A549 (cell line): ENCODE data around the gene FAM174B. TPM values are rescaled to one million over a fixed set of nuclear protein-coding genes. Genes with fewer than 3 reads are reported as not detected.
A peak's percentile ranks its signal among the peaks of the same experiment; 100 is the strongest.

Experiments
- ATAC-seq, 2 experiments: fragments of 200-7000 bp in 1 of 2; fragments of >200 bp in 1 of 2; cut with Nextera tagmentation in 1 of 2; cut with Tn5 transposase in 1 of 2; 3 replicates each; pipeline versions ENCODE4 v1.8.0 to v1.9.1; 2018 to 2020; ENCODE audit warnings: mild to moderate bottlenecking in 1 of 2, moderate library complexity in 1 of 2
- CTCF ChIA-PET: fragments of 300-600 bp; sonication (Branson Sonifier 250); formaldehyde crosslinking; extraction: SDS; loops from one replicate; lab custom pipeline; 2021; ENCODE audit warnings: antibody characterized with exemption, inconsistent platforms; lab: Yijun Ruan, JAX
- POLR2A ChIA-PET: fragments of 350-600 bp; formaldehyde crosslinking; extraction: SDS; loops from one replicate; lab custom pipeline; 2021; ENCODE audit warnings: antibody characterized with exemption, inconsistent platforms; lab: Yijun Ruan, JAX
- DNase-seq, 2 experiments: peaks; one replicate each; pipeline versions ENCODE4 v3.0.0 to v3.0.0-alpha.2; 2011 to 2016; ENCODE audit warnings: low read depth in 1 of 2, low spot score in 1 of 2
- FAIRE-seq: peaks from 2 replicates; lab custom pipeline; 2011; peaks lifted over from hg19 to GRCh38; lab: Jason Lieb, UNC
- H3K27ac ChIP-seq, 2 experiments: fragments of >200 bp; sonication (Bioruptor Twin); formaldehyde crosslinking; 3 replicates each; pipeline ENCODE4 v1.5.1; 2016 to 2017
- H3K4me1 ChIP-seq: fragments of >200 bp; sonication (Bioruptor Twin); formaldehyde crosslinking; 3 replicates; pipeline ENCODE4 v1.6.1; 2016
- H3K4me2 ChIP-seq: fragments of >200 bp; sonication (Bioruptor Twin); formaldehyde crosslinking; 3 replicates; pipeline ENCODE4 v1.6.1; 2016
- H3K4me3 ChIP-seq: fragments of >200 bp; sonication (Bioruptor Twin); formaldehyde crosslinking; 3 replicates; pipeline ENCODE4 v1.5.1; 2016
- H3K9me3 ChIP-seq: fragments of >200 bp; sonication (Bioruptor Twin); formaldehyde crosslinking; 3 replicates; pipeline ENCODE4 v1.6.1; 2016
- BHLHE40 ChIP-seq: IDR thresholded peaks from 2 replicates; pipeline ENCODE4 v1.6.1; 2012; ENCODE audit warnings: low read depth, low read length, inconsistent platforms
- CBX8 ChIP-seq: fragments of 200-600 bp; sonication (generic); IDR thresholded peaks from 2 replicates; pipeline ENCODE4 v1.6.1; 2016
- CEBPB ChIP-seq, 2 experiments: fragments of >200 bp in 1 of 2; sonication (Bioruptor Twin) in 1 of 2; formaldehyde crosslinking in 1 of 2; IDR thresholded peaks; 2 replicates each; pipeline ENCODE4 v1.6.1; 2012 to 2016
- EHF ChIP-seq: fragments of 250-450 bp; sonication (Bioruptor Pico); IDR thresholded peaks from 2 replicates; pipeline ENCODE4 v1.5.0; 2020; ENCODE audit warnings: mild to moderate bottlenecking
- EHMT2 ChIP-seq: fragments of 200-600 bp; sonication (generic); IDR thresholded peaks from 2 replicates; pipeline ENCODE4 v1.6.1; 2016; ENCODE audit warnings: antibody characterized with exemption, low read depth, mild to moderate bottlenecking, moderate library complexity
- EP300 ChIP-seq, 2 experiments: fragments of >200 bp; sonication (Bioruptor Twin); formaldehyde crosslinking; IDR thresholded peaks; 2 replicates in 1 of 2; 3 replicates in 1 of 2; pipeline ENCODE4 v1.6.1; 2016 to 2017
- ESRRA ChIP-seq: fragments of 150-350 bp; IDR thresholded peaks from 2 replicates; pipeline ENCODE4 v1.6.1; 2014; ENCODE audit warnings: mild to moderate bottlenecking, low read length, borderline replicate concordance
- HEYL ChIP-seq: fragments of 250-450 bp; sonication (Bioruptor Pico); IDR thresholded peaks from 2 replicates; pipeline ENCODE4 v1.8.0; 2021; ENCODE audit warnings: mild to moderate bottlenecking, moderate library complexity
- JUNB ChIP-seq: fragments of >200 bp; sonication (Bioruptor Twin); formaldehyde crosslinking; IDR thresholded peaks from 2 replicates; pipeline ENCODE4 v1.6.1; 2016
- KDM1A ChIP-seq: fragments of 200-600 bp; sonication (generic); IDR thresholded peaks from 2 replicates; pipeline ENCODE4 v1.6.1; 2016; ENCODE audit warnings: low read depth, mild to moderate bottlenecking
- MYC ChIP-seq: IDR thresholded peaks from 2 replicates; pipeline ENCODE4 v1.6.1; 2012; ENCODE audit warnings: mild to moderate bottlenecking, inconsistent platforms, low read length, improper control_type of control experiment, borderline replicate concordance
- NPAS2 ChIP-seq: fragments of 250-450 bp; sonication (Bioruptor Pico); IDR thresholded peaks from 2 replicates; pipeline ENCODE4 v1.8.0; 2022; ENCODE audit warnings: mild to moderate bottlenecking, moderate library complexity, borderline replicate concordance
- NR3C1 ChIP-seq: fragments of >200 bp; sonication (Bioruptor Twin); formaldehyde crosslinking; IDR thresholded peaks from 3 replicates; pipeline ENCODE4 v1.6.1; 2017
- POLR2A ChIP-seq: IDR thresholded peaks from 2 replicates; pipeline ENCODE4 v1.6.1; 2012; ENCODE audit warnings: mild to moderate bottlenecking, low read length
- RFX5 ChIP-seq: fragments of 450-650 bp; IDR thresholded peaks from 2 replicates; pipeline ENCODE4 v1.7.1; 2014; ENCODE audit warnings: antibody characterized with exemption, mild to moderate bottlenecking, moderate library complexity
- TFCP2L1 ChIP-seq: fragments of 250-450 bp; sonication (Bioruptor Pico); IDR thresholded peaks from 2 replicates; pipeline ENCODE4 v1.5.0; 2021; ENCODE audit warnings: mild to moderate bottlenecking
- ZC3H11A ChIP-seq: fragments of 450-650 bp; IDR thresholded peaks from 2 replicates; pipeline ENCODE4 v1.6.1; 2014; ENCODE audit warnings: antibody characterized with exemption, mild to moderate bottlenecking
- ZNF302 ChIP-seq: fragments of 250-450 bp; sonication (Bioruptor Pico); IDR thresholded peaks from 2 replicates; pipeline ENCODE4 v1.9.0; 2021; ENCODE audit warnings: inconsistent platforms, mild to moderate bottlenecking, moderate library complexity
- ZSCAN20 ChIP-seq: fragments of 250-450 bp; sonication (Bioruptor Pico); IDR thresholded peaks from 2 replicates; pipeline ENCODE4 v1.8.0; 2022; ENCODE audit warnings: mild to moderate bottlenecking, moderate library complexity
- WGBS: methylation state at CpG from one replicate; pipeline ENCODE4 v1.1.6; 2017; ENCODE audit errors: missing lambda C conversion rate; 5-methylcytosine and 5-hydroxymethylcytosine counted together
- polyA plus RNA-seq, 4 experiments: library from polyadenylated mRNA; depleted of rRNA in 3 of 4; stranded (reverse); fragments of >200 nt; fragmentation: RNase III in 1 of 4; extraction: RNeasy Plus Mini Kit Qiagen cat#74134 plus additional on column Dnase treatment in 1 of 4; gene quantifications; 2 replicates in 3 of 4; 3 replicates in 1 of 4; pipeline ENCODE4 v1.2.3, GENCODE V29; 2011 to 2017
- TF ChIP-seq, protein P1 (sequence below): IDR thresholded peaks from 2 replicates; pipeline ENCODE4 v1.6.1; 2012
- TF ChIP-seq, protein P2 (sequence below): IDR thresholded peaks from 2 replicates; pipeline ENCODE4 v1.6.1; 2012; ENCODE audit warnings: low read depth, borderline replicate concordance
- TF ChIP-seq, protein P3 (sequence below): fragments of >200 bp; sonication (Bioruptor Twin); formaldehyde crosslinking; IDR thresholded peaks from 3 replicates; pipeline ENCODE4 v1.5.1; 2016

FAM174B gene
- polyA plus RNA-seq, 2 of the 4 experiments (the other 2 are of a cell fraction): 4.6 to 13.9 TPM

DNA sequence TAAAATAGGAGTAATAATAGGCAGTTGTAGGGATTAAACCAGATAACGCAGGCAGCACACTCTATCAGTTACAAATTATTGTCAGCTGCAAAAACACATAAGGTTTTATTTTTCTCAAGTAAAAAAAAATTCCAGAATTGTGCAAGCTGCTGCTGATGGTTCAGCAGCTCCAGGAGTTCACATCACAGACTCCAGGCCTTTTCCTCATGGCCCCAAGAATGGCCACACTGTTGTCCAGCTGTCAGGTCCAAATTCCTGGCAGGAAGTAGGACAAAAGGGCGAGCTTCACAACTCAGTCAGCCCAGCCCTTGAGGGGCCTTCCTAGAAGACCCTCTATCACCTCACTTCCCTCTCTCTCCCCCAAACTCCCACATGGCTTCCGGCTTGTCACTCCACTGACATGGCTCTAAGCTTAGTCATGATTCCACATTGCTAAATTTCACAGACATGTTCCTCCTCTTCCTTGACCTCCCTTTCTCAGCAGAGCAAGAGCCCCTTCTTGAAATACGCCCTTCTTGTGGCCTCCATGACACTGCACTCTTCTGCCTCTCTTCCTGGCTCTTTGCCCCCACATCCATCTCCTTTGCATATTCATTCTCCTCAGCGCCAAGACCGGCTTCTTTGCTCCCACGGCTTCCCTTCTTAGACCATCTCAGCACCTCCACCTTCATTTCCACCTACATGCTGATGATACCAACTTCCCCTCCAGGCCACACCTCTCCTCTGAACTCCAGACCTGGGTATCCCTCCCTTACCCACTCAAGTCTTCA is 27.4 kb upstream of the FAM174B start:
- no peak for DNase-seq
- Histone ChIP-seq H3K4me2 (no peak overlapping the region), H3K27ac (no peak overlapping the region), H3K4me1 (peaks cover 9% of the 10 kb centered on the region; the same call in 2 of the 3 replicates), H3K4me3 (no peak overlapping the region), H3K9me3 (no peaks in the 10 kb centered on the region)
- ChIA-PET CTCF (interaction anchor here (0.6 to 3.6 kb wide), 11 partner anchors 11 to 510 kb away, joined by 3 to 16 read pairs (median 4); no protein-coding TSS in a partner anchor), POLR2A (no interaction called here)
- peak in 1 of 2 experiments; percentile 29; a peak in 2 of 6 replicates for ATAC-seq
- 53% methylated on average over 7 of the region's 7 CpGs for WGBS
- TF ChIP-seq, protein P1, sequence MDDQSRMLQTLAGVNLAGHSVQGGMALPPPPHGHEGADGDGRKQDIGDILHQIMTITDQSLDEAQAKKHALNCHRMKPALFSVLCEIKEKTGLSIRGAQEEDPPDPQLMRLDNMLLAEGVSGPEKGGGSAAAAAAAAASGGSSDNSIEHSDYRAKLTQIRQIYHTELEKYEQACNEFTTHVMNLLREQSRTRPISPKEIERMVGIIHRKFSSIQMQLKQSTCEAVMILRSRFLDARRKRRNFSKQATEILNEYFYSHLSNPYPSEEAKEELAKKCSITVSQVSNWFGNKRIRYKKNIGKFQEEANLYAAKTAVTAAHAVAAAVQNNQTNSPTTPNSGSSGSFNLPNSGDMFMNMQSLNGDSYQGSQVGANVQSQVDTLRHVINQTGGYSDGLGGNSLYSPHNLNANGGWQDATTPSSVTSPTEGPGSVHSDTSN: no peak
- TF ChIP-seq ESRRA (no peak), HEYL (CRISPR knock-in tag) (no peak), BHLHE40 (no peak), EP300 (IDR thresholded peaks at IDR 0.05) (no peak)
- FAIRE-seq: no peak

DNA sequence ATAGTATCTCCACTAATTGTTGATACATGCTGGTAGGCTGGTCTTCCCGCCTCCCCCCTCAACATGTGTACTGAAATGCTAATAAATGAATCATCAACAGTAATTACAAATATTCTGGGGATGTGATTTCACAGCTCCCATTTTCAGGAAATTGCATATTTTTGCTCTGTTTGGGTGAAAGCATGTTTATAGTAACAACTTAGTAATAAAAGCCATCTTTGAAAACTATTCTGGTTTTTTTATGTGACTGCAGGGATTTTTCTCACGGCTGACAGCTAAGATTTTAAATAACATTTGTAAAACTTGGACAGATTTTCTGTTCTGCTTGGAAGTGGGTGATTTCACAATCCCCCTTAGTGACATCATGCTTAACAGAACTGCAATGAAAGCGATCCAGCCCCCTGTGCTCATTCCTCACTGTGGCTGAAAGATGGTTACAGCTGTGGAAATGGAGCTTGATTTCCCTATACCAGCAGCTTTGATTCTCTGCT is 25.6 kb upstream of the FAM174B start:
- H3K27ac ChIP-seq: no peak overlapping the region; a peak in 1 of 6 replicates
- POLR2A ChIA-PET: interaction anchor here (0.6 to 1.0 kb wide), 3 partner anchors 9 to 912 kb away, joined by 3 read pairs; partner anchors contain the start of gene FAM174B

DNA sequence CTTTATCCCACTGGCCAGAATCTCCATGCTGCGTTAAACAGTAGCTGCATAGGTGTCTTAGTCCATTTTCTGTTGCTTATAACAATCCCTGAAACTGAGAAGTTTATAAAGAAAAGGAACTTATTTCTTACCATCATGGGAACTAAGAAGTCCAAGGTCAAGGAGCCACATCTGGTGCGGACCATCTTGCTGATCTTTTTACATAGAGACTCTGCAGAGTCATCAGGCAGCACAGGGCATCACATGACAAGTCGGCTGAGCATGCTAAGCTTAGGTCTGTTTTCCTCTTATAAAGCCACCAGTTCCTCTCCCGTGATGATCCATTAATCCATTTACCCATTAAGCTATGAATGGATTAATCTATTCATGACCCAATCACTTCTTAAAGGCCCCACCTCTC is 22.4 kb upstream of the FAM174B start:
- POLR2A ChIA-PET: no interaction called here
- no peak overlapping the region for H3K4me2 ChIP-seq
- CTCF ChIA-PET: interaction anchor here (0.9 to 1.2 kb wide), 3 partner anchors 9 to 156 kb away, joined by 3 to 5 read pairs (median 4); partner anchors contain the start of gene FAM174B
- FAIRE-seq (no peak), DNase-seq (no peak), ATAC-seq (no peak)
- peaks cover 9% of the 10 kb centered on the region; the same call in 2 of the 3 replicates for H3K4me1 ChIP-seq
- H3K9me3 ChIP-seq: no peaks in the 10 kb centered on the region
- no peak overlapping the region for H3K27ac ChIP-seq
- H3K4me3 ChIP-seq: no peak overlapping the region
- TF ChIP-seq ZSCAN20 (CRISPR knock-in tag): no peak
- TF ChIP-seq MYC: no peak
- TF ChIP-seq TFCP2L1 (CRISPR knock-in tag): no peak
- TF ChIP-seq EHMT2: no peak
- TF ChIP-seq, protein P2, sequence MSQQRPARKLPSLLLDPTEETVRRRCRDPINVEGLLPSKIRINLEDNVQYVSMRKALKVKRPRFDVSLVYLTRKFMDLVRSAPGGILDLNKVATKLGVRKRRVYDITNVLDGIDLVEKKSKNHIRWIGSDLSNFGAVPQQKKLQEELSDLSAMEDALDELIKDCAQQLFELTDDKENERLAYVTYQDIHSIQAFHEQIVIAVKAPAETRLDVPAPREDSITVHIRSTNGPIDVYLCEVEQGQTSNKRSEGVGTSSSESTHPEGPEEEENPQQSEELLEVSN: no peak
- TF ChIP-seq ZNF302 (CRISPR knock-in tag): no peak
- TF ChIP-seq, protein P3, sequence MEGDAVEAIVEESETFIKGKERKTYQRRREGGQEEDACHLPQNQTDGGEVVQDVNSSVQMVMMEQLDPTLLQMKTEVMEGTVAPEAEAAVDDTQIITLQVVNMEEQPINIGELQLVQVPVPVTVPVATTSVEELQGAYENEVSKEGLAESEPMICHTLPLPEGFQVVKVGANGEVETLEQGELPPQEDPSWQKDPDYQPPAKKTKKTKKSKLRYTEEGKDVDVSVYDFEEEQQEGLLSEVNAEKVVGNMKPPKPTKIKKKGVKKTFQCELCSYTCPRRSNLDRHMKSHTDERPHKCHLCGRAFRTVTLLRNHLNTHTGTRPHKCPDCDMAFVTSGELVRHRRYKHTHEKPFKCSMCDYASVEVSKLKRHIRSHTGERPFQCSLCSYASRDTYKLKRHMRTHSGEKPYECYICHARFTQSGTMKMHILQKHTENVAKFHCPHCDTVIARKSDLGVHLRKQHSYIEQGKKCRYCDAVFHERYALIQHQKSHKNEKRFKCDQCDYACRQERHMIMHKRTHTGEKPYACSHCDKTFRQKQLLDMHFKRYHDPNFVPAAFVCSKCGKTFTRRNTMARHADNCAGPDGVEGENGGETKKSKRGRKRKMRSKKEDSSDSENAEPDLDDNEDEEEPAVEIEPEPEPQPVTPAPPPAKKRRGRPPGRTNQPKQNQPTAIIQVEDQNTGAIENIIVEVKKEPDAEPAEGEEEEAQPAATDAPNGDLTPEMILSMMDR: no peak
- no peak for TF ChIP-seq EHF (CRISPR knock-in tag)
- TF ChIP-seq NR3C1: no peak
- TF ChIP-seq RFX5: no peak
- no peak for TF ChIP-seq CEBPB (IDR thresholded peaks at IDR 0.05)
- no peak for TF ChIP-seq POLR2A
- no peak for TF ChIP-seq CBX8
- no peak for TF ChIP-seq NPAS2 (CRISPR knock-in tag)
- TF ChIP-seq JUNB: no peak
- WGBS: 62% methylated on average over 4 of the region's 4 CpGs

More for the DNA sequence above, 25.6 kb upstream of the FAM174B start:
- CTCF ChIA-PET: interaction anchor here (0.8 to 1.9 kb wide), 3 partner anchors 34 to 290 kb away, joined by 3 to 8 read pairs (median 3); no protein-coding TSS in a partner anchor
- H3K4me2 ChIP-seq: peak overlapping the region; percentile 42
- peak in 1 of 2 experiments; percentile 50; a peak in 2 of 6 replicates for ATAC-seq
- whole genome bisulfite sequencing: 29% methylated on average over 3 of the region's 3 CpGs
- H3K9me3 ChIP-seq: no peaks in the 10 kb centered on the region
- H3K4me1 ChIP-seq: peaks cover 9% of the 10 kb centered on the region; the same call in 2 of the 3 replicates
- no peak for TF ChIP-seq NR3C1
- no peak for TF ChIP-seq KDM1A
- no peak for TF ChIP-seq RFX5
- 0 out of 4 replicates have a peak, but pooled peaks of 1 of the 2 experiments have one; percentile 40 for TF ChIP-seq CEBPB (IDR thresholded peaks at IDR 0.05)
- TF ChIP-seq ZC3H11A: no peak
- peak; percentile 84 for FAIRE-seq
- peak in 1 of 2 experiments; percentile 23 for DNase-seq
- no peak overlapping the region for H3K4me3 ChIP-seq
